Measurements from ENCODE around the gene UBQLN1. TPM values are rescaled to one million over a fixed set of nuclear protein-coding genes. Genes with fewer than 3 reads are reported as not detected.
"Not testable (repeated sequence)": the region's sequence is repeated elsewhere in the genome, so short reads cannot be mapped to it uniquely, and the experiment has no call there.

Gene UBQLN1
- polyA plus RNA-seq, 1 experiment, result 124 TPM

- Histone ChIP-seq H3K4me3 (ENCODE audit: low read depth, low read length) (no peak overlapping the region), H3K27me3 (ENCODE audit: control insufficient read depth, insufficient read depth, low read length) (no peaks in the 10 kb centered on the region), H3K27ac (ENCODE audit: low read depth, low read length) (no peak overlapping the region), H3K9me3 (ENCODE audit: control insufficient read depth, insufficient read depth, low read length) (no peaks in the 10 kb centered on the region)
- POLR2A ChIA-PET, result no interaction called here
- CTCF ChIA-PET, result no interaction called here
- no peak for DNase-seq (ENCODE audit: low read depth, low spot score)
- peak; percentile 43 for TF ChIP-seq CTCF (IDR thresholded peaks at IDR 0.05; ENCODE audit: low read depth, low read length)
Observed at GRCh38 chr9:83714329-83714728, 6.6 kb upstream of the UBQLN1 start.

GRCh38 chr9:83708515-83709158 lies 879 bp upstream of the UBQLN1 start:
- ChIA-PET CTCF (interaction anchor here (0.8 kb wide), 1 partner anchor 88 kb away, joined by 3 read pairs; no protein-coding TSS in a partner anchor), POLR2A (interaction anchor here (0.6 to 1.0 kb wide), 3 partner anchors 177 to 1998 kb away, joined by 3 to 5 read pairs (median 4); partner anchors contain the start of gene KIF27)
- peaks cover 7% of the 10 kb centered on the region; the same call in 1 of the 2 replicates for H3K9me3 ChIP-seq (ENCODE audit: control insufficient read depth, insufficient read depth, low read length)
- H3K4me3 ChIP-seq (ENCODE audit: low read depth, low read length), result peak overlapping the region; percentile 91
- no peaks in the 10 kb centered on the region for H3K27me3 ChIP-seq (ENCODE audit: control insufficient read depth, insufficient read depth, low read length)
- TF ChIP-seq CTCF (IDR thresholded peaks at IDR 0.05; ENCODE audit: low read depth, low read length), result no peak
- DNase-seq (ENCODE audit: low read depth, low spot score), result no peak
- H3K27ac ChIP-seq (ENCODE audit: low read depth, low read length), result peak overlapping the region; percentile 98

GRCh38 chr9:83707518-83707767 lies 315 bp downstream of the UBQLN1 start:
- TF ChIP-seq CTCF (IDR thresholded peaks at IDR 0.05; ENCODE audit: low read depth, low read length), result no peak
- POLR2A ChIA-PET, result interaction anchor here (0.6 to 0.8 kb wide), 2 partner anchors 11 to 45 kb away, joined by 4 to 9 read pairs; no protein-coding TSS in a partner anchor
- peak overlapping the region; percentile 91 for H3K4me3 ChIP-seq (ENCODE audit: low read depth, low read length)
- no peak for DNase-seq (ENCODE audit: low read depth, low spot score)
- CTCF ChIA-PET, result interaction anchor here (0.8 to 1.3 kb wide), 2 partner anchors 87 to 373 kb away, joined by 3 read pairs; no protein-coding TSS in a partner anchor
- H3K27ac ChIP-seq (ENCODE audit: low read depth, low read length), result peak overlapping the region; percentile 93
- H3K9me3 ChIP-seq (ENCODE audit: control insufficient read depth, insufficient read depth, low read length), result peaks cover 7% of the 10 kb centered on the region; the same call in 1 of the 2 replicates
- no peaks in the 10 kb centered on the region for H3K27me3 ChIP-seq (ENCODE audit: control insufficient read depth, insufficient read depth, low read length)

- DNase-seq (ENCODE audit: low read depth, low spot score), result no peak
- no peak for TF ChIP-seq CTCF (IDR thresholded peaks at IDR 0.05; ENCODE audit: low read depth, low read length)
- POLR2A ChIA-PET, result interaction anchor here (0.6 kb wide), 1 partner anchor 45 kb away, joined by 4 read pairs; no protein-coding TSS in a partner anchor
- Histone ChIP-seq H3K27ac (ENCODE audit: low read depth, low read length) (peak overlapping the region; percentile 93), H3K4me3 (ENCODE audit: low read depth, low read length) (peak overlapping the region; percentile 91), H3K27me3 (ENCODE audit: control insufficient read depth, insufficient read depth, low read length) (no peaks in the 10 kb centered on the region), H3K9me3 (ENCODE audit: control insufficient read depth, insufficient read depth, low read length) (peaks cover 7% of the 10 kb centered on the region; the same call in 1 of the 2 replicates)
- CTCF ChIA-PET, result interaction anchor here (0.6 to 1.3 kb wide), 3 partner anchors 25 to 373 kb away, joined by 3 read pairs; no protein-coding TSS in a partner anchor
Observed at GRCh38 chr9:83706676-83707517, 861 bp downstream of the UBQLN1 start.

- DNase-seq (ENCODE audit: low read depth, low spot score); H3K27me3 ChIP-seq (ENCODE audit: control insufficient read depth, insufficient read depth, low read length); H3K9me3 ChIP-seq (ENCODE audit: control insufficient read depth, insufficient read depth, low read length); POLR2A ChIA-PET; H3K4me3 ChIP-seq (ENCODE audit: low read depth, low read length); CTCF ChIA-PET; H3K27ac ChIP-seq (ENCODE audit: low read depth, low read length): not testable (repeated sequence)
Observed at GRCh38 chr9:83705219-83705651, 2.5 kb downstream of the UBQLN1 start.
